Breast epithelium (tissue), 3 donors: ENCODE results near the gene ALPI.

Source experiments
- CTCF ChIP-seq, 3 donors: fragments of 450-650 bp; IDR thresholded peaks; one replicate each; pipeline ENCODE4 v1.5.1; 2016 to 2017; ENCODE audit warnings: antibody characterized with exemption in 3 of 3, mild to moderate bottlenecking in 3 of 3, moderate library complexity in 3 of 3
- POLR2AphosphoS5 ChIP-seq, 3 donors: sonication (generic); formaldehyde crosslinking; IDR thresholded peaks; one replicate each; pipeline ENCODE4 v1.6.1; 2017; ENCODE audit warnings: antibody characterized with exemption in 3 of 3

GRCh38 chr2:232431705-232432590 is 24.0 kb upstream of the ALPI start:
- TF ChIP-seq CTCF (IDR thresholded peaks at IDR 0.05) (no peak), POLR2AphosphoS5 (IDR thresholded peaks at IDR 0.05) (no peak)
